Middle frontal gyrus (tissue), 1 donor: ENCODE results near the gene THSD4.
"Not testable (repeated sequence)": the region's sequence is repeated elsewhere in the genome, so short reads cannot be mapped to it uniquely, and the experiment has no call there.

Experiments
- DNase-seq: peaks from one replicate; pipeline ENCODE4 v3.0.0-alpha.2; 2015; ENCODE audit warnings: low spot score; ENCODE audit errors: extremely low spot score

Gene THSD4

DNA sequence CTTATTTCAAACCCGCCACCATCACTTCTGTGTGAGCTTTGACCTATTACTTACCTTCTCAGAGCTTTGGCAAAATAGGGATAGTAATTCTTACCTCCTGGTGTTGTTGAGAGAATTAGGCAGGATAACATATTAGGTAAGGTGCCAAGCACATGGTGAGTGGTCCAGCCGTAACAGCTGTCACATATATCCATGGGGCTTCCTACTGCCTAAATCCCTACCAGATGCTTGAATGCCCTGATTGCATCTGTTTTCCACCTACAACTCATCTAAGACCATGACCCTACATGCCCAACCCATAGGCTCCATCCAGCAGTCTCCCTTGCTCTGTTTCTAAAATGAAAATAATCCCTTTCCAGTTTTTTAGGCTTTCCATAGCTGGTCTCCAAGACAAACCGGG lies 532.8 kb downstream of the THSD4 start:
- no peak for DNase-seq

- no peak for DNase-seq
Observed at GRCh38 chr15:71649894-71650293, 534.6 kb downstream of the THSD4 start.

- no peak for DNase-seq
Observed at GRCh38 chr15:71650603-71651002, 535.3 kb downstream of the THSD4 start.

GRCh38 chr15:71651750-71652186 lies 536.5 kb downstream of the THSD4 start:
- no peak for DNase-seq

GRCh38 chr15:71654042-71654719 lies 538.9 kb downstream of the THSD4 start:
- DNase-seq = no peak

GRCh38 chr15:71654720-71655174 lies 539.5 kb downstream of the THSD4 start:
- no peak for DNase-seq

GRCh38 chr15:71656425-71656824 lies 541.2 kb downstream of the THSD4 start:
- no peak for DNase-seq

DNA sequence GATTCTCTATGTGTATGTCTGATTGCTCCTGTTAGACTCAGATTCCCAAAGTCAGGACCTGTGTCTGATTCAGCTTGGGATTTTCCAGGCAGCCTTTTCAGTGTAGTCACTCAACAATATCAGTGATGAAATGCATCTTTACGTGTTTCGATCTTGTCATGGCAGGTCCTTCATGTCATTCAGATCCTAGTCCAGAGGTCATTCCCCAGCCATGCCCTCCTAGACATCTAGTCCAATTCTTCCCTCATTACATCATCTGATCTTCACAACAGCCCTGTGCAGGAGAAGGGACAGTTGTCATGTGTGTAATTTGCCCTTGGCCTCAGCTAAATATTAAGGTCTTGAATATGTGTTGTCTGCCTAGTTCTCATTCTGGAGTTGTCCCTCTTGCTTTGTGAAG lies 541.9 kb downstream of the THSD4 start:
- DNase-seq = no peak

GRCh38 chr15:71658036-71658435 lies 542.8 kb downstream of the THSD4 start:
- DNase-seq = no peak

DNA sequence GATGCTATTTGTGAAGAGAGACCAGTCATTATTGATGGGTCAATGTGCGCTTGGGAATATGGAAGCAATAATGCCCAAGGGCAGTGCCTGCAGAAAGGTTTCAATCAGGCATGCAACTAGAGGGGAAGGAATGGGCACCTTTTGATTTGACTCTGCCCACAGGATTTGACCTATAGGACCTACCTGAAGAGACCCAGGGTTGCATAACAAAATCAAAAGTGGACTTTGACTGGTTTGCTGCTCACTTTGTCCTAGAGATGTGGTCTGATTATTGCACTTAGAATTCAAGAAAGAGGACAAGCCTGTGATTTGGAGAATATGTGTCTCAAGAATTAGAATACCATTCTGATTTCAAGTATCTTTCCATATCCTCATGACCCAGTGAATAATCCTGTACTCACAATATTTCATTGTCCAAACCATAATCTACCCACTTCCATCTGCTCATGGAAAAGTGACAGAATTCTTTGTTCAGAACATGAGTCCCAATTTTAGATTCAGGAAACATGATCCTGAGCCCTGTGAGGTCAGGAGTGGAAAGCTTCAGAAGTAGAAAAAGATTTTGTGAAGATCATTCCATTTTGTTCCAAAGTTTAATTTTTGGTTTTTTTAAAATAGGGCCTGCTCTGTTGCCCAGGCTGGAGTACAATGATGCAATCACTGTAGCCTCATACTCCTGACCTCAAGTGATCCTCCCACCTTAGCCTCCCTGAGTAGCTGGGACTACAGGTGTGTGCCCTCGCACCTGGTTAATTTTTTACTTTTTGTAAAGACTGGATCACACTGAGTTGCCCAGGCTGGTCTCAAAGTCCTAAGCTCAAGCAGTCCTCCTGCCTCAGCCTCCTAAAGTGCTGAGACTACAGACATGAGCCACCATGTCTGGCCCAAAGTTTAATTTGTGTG lies 543.8 kb downstream of the THSD4 start:
- no peak for DNase-seq

- DNase-seq = no peak
Observed at GRCh38 chr15:71659730-71660067, 544.4 kb downstream of the THSD4 start.

GRCh38 chr15:71660501-71660900 lies 545.2 kb downstream of the THSD4 start:
- no peak for DNase-seq

- DNase-seq = no peak
Observed at GRCh38 chr15:71662306-71662705, 547.0 kb downstream of the THSD4 start.

GRCh38 chr15:71664622-71665021 lies 549.4 kb downstream of the THSD4 start:
- DNase-seq = no peak

- no peak for DNase-seq
Observed at GRCh38 chr15:71666763-71667620, 551.7 kb downstream of the THSD4 start.

DNA sequence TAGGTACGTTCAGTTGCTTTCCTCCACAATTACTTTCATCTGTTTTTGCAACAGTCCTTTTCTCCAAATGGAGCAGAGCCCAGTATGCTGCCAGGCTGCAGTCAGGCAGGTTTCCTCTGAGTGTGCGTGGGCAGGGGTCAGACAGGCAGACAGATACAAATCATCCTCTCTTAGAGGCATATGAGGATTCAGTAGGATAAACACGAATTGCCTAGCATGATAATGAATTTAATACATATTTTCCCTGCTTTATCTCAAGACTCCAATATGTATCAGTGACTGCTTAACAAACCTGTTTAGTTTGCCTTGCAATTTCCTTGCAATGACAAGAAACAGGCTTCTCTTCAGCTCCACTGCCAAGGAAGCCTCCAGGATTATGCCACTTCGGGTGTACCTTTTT lies 554.4 kb downstream of the THSD4 start:
- DNase-seq = no peak

DNA sequence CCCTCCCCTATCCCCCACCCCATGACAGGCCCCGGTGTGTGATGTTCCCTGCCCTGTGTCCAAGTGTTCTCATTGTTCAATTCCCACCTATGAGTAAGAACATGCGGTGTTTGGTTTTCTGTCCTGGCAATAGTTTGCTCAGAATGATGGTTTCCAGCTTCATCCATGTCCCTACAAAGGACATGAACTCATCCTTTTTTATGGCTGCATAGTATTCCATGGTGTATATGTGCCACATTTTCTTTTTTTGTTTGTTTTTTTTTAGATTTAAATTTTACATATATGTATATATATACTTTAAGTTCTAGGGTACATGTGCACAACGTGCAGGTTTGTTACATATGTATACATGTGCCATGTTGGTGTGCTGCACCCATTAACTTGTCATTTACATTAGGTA lies 555.0 kb downstream of the THSD4 start:
- not testable (repeated sequence) for DNase-seq

DNA sequence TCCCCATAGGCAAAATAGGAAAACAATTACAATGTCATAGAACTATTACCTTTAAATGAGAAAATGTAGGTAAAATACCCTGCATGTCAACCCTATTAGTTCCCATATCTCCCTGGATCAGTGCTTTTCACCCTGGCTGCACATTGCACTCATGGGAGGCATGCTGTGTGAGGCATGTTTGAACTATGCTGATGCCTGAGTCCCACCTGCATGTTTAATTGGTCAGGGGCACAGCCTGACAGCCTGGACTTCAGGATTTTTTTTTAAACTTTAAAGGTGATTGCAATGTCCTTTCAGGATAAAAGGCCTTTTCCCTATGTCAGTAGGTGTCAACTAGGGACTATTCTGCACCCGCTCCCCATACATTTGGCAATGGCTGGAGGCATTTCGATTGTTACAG lies 559.1 kb downstream of the THSD4 start:
- no peak for DNase-seq

GRCh38 chr15:71677352-71677751 lies 562.1 kb downstream of the THSD4 start:
- no peak for DNase-seq

- no peak for DNase-seq
Observed at GRCh38 chr15:71677766-71678165, 562.5 kb downstream of the THSD4 start.

DNA sequence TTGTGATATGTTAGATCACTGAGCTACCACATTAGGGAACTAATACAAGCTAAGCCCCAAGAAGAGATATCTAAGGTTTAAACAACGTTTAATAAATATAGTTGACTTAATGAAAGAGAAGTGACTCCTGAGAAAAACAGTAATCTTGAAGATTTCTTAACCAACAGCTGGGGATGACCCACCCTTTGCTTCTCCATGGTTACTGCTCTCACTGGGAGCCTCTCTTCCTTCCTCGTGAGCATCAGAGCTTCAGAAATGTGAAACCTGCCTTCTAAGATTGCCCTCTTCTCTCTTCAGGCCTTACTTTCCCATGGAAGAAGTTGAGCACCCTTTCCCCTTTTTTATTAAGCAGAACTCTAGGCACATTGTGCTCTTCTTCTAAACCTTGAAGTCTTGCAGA lies 562.9 kb downstream of the THSD4 start:
- DNase-seq = no peak

DNA sequence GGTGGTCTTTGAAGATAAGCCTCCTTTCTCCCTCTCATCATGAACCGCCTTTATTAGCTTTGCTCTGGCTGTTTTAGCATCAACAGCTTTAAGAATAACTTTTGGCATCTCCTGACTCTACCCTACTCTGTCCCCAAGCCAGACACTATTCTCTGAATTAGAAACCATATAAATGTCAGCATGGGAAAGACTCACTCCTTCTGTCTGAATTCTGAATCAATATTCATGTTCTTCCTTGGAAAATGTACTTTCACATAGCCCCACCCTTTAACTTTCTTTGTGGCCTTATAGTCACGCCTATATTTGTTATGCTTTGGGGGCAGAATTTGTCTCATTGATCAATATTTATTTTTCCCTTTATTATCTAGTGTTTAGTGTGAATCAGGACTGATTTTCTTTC lies 563.3 kb downstream of the THSD4 start:
- DNase-seq = no peak
